NCI-H2081 (cell line): ENCODE data around the gene SYNC.
"Not testable (repeated sequence)": the region's sequence is repeated elsewhere in the genome, so short reads cannot be mapped to it uniquely, and the experiment has no call there.

ENCODE experiments used
- DNase-seq, 2 experiments: peaks; one replicate each; lab custom pipeline; 2025; lab: John Stamatoyannopoulos, UW

The SYNC gene

GRCh38 chr1:32642292-32642827 is 60.2 kb downstream of the SYNC start:
- not testable (repeated sequence) for DNase-seq

GRCh38 chr1:32639489-32640075 is 63.0 kb downstream of the SYNC start:
- no peak for DNase-seq

- no peak for DNase-seq
Measured at GRCh38 chr1:32636914-32637645, 65.5 kb downstream of the SYNC start.

DNA sequence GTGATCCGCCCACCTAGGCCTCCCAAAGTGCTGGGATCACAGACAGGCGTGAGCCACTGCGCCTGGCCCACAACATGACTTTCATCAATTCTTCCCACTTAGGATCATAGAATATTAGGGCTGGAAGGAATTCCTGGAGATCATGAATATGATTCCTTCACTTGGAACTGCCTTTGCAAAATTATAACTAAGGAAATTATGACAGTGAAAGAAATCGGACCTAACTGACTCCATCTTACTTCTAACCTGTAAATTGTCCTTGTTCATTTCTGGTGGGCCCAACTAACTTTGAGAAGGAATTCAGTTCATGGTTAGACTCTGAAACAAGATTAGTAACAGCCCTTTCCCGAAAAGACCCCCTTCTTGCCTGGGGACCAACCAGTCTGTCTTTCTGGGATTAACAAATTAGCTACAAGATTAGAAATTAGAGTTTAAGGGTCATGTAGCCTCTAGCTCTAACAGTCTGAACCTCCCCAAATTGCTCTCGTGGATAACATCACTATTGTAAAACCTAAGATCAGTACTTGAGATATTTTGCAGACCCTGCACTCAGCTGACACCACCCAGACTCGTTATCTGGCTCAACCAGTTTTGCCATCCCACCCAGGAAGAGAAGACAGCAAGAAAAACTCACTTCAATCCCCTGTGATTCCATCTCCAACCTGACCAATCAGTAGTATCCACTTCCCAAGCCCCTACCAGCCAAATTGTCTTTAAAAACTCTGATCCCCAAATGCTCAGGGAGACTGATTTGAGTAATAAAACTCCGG is 66.9 kb downstream of the SYNC start:
- no peak for DNase-seq

DNA sequence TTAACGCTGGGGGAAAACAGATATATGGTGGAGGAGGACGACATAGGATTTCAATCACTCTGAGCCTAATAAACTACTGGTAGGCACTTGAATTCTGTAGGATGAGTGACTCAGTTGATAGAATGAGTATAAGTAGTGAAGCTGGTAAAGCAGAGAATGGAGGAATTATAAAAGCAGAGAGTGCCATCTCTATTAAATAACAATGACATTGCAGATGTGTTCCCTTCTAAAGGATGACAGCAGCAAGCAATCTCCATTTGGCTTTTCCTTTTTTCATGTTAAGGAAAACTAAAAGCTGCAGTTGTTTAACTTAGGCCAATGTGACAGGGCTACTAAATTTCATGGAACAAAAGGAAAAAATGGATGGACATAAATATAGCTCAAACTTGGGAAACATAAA is 69.7 kb downstream of the SYNC start:
- DNase-seq = no peak

GRCh38 chr1:32630173-32630572 is 72.4 kb downstream of the SYNC start:
- not testable (repeated sequence) for DNase-seq
